Measurements from ENCODE around the gene TSHZ2.

DNA sequence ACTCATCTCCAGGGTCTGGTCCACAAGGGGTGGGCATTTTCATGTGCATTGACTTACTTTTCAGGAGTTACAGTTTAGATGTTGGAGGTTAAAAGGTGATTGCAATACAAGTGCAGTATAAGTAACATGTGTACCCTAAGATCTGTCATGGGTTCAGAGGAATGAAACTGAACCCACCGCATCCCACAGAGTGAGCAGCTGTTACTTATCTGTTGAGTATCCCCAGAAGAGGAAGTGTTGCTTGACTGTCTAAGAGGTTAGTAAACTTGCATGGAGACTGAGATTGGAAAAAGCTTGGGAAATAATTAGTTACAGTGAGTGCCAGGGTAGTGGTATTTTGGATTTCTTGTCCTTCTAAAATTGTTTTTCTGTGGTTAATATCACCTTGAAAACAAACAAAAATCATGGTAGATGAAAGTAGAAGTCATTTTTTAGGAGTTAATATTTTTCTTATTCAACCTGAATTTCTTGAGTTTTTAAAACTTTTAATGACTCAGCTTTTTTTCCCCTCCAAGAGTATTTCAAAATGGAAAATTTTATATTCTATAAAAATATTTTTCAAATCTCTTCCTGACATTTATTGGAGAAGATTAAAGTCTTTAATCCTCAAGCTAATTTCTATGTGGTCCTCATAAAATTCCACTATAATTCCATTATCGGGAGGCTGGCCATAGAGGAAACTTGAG lies 315.3 kb downstream of the TSHZ2 start:
- TF ChIP-seq TCF12 (IDR thresholded peaks at IDR 0.05; ENCODE audit: low read depth) = no peak
- TF ChIP-seq CEBPB (IDR thresholded peaks at IDR 0.05) = no peak

Measured in Ishikawa (cell line).